AML-193 (cell line): ENCODE data around the gene RNASEH2C.
"Not testable (repeated sequence)": the region's sequence is repeated elsewhere in the genome, so short reads cannot be mapped to it uniquely, and the experiment has no call there.

Source experiments
- DNase-seq, 2 experiments: peaks; one replicate each; lab custom pipeline; 2025; lab: John Stamatoyannopoulos, UW

Gene RNASEH2C

GRCh38 chr11:65720211-65720934, at the start of gene RNASEH2C:
Gene RNASEH2C, minus strand, starts transcription at chr11:65720798. Its CDS starts 40 bp downstream, at chr11:65720758.
- DNase-seq, result peak; percentile 72 to 75

GRCh38 chr11:65767806-65768205, 47.2 kb upstream of the RNASEH2C start:
- not testable (repeated sequence) for DNase-seq

GRCh38 chr11:65767406-65767805, 46.8 kb upstream of the RNASEH2C start:
- no peak for DNase-seq

- peak; percentile 86 to 88 for DNase-seq
Measured at GRCh38 chr11:65766535-65766934, 45.9 kb upstream of the RNASEH2C start.

DNA sequence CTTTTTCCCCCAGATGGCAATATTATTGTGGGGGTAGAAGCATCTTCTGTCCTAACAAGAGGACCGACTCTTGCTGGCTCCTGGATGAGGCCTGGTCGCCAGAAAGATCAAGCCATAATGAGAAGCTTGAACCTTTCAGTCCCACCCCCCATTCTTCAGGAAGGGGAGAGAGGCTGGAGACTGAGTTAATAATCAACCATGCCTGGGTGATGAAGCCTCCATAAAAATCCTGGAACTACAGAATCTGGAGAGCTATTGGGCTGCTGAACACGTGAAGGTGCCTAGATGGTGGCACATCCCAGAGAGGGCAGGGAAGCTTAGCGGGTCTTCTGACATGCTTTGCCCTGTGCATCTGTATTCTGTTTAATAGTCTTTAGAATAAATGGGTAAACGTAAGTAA, 43.8 kb upstream of the RNASEH2C start:
- no peak for DNase-seq

GRCh38 chr11:65762816-65763215, 42.2 kb upstream of the RNASEH2C start:
- not testable (repeated sequence) for DNase-seq

DNA sequence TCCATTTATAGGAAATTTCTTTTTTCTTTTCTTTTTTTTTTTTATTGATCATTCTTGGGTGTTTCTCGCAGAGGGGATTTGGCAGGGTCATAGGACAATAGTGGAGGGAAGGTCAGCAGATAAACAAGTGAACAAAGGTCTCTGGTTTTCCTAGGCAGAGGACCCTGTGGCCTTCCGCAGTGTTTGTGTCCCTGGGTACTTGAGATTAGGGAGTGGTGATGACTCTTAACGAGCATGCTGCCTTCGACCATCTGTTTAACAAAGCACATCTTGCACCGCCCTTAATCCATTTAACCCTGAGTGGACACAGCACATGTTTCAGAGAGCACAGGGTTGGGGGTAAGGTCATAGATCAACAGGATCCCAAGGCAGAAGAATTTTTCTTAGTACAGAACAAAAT, 41.6 kb upstream of the RNASEH2C start:
- DNase-seq, result not testable (repeated sequence)

DNA sequence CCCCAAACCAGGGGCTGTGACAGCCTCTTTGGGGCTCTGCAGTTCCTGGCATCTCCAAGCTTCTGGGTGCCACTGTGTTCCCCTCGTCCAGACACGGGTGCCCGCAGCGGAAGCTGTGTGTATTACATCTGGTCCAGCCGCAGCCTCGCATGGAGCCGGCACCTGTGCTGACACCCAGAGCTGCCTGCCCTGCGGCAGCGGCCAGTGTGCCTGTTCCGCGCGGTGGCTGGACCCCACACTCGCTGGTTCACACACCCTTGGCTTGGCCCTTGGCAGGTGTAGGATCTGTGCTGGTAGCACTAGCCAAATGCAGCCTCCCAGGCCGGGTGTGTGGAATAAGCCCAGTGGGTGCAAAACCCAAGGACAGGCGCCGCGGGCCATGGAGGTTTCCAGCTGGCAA, 24.5 kb upstream of the RNASEH2C start:
- no peak for DNase-seq

- DNase-seq, result no peak
Measured at GRCh38 chr11:65744699-65745042, 24.1 kb upstream of the RNASEH2C start.

GRCh38 chr11:65744026-65744698, 23.6 kb upstream of the RNASEH2C start:
- DNase-seq, result peak; percentile 66 to 81

GRCh38 chr11:65743681-65744025, 23.1 kb upstream of the RNASEH2C start:
- DNase-seq, result no peak

DNA sequence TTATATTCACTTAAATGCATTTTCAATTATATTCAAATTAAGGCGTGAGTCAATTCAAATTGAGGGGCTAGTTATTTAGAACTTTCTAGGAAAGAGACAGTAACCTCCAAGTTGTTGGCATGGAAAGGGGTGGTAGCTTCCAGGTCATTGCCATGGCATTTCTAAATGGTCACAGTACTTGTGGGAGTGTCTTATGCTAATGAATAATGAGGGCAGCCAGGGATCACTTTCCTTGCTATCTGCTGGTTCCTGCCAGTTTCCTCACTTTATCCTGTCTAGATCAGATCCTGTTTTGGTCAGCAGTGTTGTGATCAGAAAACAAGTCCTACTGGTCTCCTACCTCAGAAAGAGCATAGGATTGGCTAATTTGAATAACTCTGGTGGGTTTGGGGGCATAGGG, 21.8 kb upstream of the RNASEH2C start:
- no peak for DNase-seq

DNA sequence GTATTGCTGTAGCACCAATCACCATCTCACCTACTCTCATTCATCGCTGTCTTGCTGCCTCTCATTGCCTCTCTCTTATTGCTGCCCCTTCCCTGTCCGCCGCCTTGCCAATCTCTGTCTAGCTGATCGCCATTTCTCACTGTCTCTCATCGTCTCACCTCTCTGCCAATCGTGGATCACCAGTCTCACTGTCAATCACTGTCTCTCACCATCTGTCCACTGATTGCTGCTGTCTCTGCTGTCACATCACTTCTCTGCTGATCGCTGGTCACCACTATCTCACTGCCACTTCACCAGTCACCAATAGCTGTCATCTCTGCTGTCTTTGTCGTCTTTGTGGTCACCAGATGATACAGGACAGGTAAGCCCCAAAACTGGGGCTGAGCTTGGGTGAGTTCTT, 20.6 kb upstream of the RNASEH2C start:
- no peak for DNase-seq

GRCh38 chr11:65739022-65739421, 18.4 kb upstream of the RNASEH2C start:
- no peak for DNase-seq

GRCh38 chr11:65736810-65737209, 16.2 kb upstream of the RNASEH2C start:
- no peak for DNase-seq

- DNase-seq, result not testable (repeated sequence)
Measured at GRCh38 chr11:65735111-65735510, 14.5 kb upstream of the RNASEH2C start.

GRCh38 chr11:65730461-65730860, 9.9 kb upstream of the RNASEH2C start:
- no peak for DNase-seq

DNA sequence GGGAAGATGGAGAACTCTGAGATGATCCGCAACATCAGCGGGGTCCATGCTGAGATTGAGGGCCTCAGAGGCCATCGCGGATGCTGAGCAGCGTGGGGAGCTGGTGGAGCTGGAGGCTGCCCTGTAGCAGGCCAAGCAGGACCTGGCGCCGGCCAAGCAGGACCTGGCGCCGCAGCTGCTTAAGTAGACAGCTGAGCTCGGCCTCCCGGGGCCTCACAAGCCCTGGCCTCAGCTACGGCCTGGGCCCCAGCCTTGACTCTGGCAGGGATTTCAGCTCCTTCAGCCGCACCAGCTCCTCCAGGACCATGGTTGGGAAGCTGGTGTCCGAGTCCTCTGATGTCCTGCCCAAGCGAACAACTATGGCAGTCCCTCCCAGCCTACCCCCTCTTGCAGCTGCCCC, 7.3 kb upstream of the RNASEH2C start:
- no peak for DNase-seq

- peak; percentile 16 to 32 for DNase-seq
Measured at GRCh38 chr11:65726660-65727059, 6.1 kb upstream of the RNASEH2C start.

DNA sequence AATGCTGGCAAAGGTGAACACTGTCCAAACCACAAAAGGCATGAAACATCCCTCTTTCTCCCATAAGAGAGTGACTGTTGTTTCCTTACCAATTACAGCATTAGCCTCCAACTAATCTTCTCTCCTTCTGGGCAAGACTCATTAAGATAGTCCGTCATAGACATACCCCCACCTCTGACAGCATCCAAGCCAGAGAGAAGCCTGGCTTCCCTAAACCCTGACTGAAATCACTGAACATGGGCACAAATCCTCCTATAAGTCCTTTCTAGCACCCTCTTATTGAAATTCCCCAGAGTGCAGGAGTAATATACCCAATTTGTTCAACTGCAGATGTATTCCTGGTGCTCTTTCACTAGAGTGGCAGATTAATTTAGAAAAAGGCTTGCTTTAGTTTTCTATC, 1.7 kb upstream of the RNASEH2C start:
- DNase-seq, result no peak

DNA sequence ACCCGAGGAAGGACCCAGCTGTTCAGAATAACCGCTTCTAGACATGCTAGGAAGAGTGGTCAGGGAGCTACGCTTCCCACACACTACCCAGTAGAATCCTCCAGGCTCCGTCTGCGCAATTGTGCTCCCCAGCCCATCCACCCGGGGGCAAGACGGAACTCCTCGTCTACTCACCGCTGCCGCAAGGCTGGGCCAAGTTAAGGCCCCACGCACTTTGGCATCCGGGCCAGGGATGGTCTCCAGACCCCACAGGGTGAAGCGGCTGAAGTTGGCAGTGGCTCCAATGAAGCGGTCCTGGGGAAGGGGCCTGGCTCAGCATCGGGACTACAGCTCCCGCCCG, 757 bp downstream of the RNASEH2C start:
- DNase-seq, result peak in 1 of 2 experiments; percentile 5

DNA sequence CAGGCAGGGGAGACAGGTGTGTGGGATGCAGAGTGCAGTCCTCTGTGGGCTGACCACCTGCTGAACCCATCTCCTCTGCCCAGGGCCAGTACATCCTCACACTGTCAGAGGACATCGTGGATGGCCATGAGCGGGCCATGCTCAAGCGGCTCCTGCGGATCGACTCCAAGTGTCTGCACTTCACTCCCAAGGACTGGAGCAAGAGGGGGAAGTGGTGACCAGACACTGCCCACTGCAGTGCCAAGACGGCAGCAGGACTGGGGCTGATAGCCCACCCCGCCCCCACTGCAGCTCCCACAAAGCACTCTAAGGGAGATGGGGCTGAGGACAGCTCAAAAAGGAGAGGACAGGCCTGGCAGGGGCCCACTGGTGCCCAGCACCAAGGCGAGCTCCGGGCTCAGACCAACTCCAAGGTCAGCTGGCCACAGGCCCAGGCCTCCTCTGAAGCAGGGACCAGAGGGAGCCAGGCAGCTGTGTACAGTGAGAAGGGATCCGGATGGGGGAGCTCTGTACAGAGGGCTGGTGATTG, 1.6 kb downstream of the RNASEH2C start:
- no peak for DNase-seq

DNA sequence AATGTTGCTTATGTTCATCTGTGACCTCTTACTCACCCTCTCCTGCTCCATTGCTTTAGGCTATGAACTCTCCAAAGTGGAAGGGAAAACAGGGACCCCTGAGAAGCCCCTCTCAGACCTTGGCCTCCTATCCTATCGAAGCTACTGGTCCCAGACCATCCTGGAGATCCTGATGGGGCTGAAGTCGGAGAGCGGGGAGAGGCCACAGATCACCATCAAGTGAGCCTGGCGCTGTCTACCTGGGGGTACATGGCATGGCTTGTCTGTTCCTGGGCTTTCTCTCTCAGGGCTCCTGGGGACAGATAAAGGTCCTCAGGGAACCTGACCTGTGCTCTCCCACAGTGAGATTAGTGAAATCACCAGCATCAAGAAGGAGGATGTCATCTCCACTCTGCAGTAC, 2.1 kb downstream of the RNASEH2C start:
- no peak for DNase-seq

GRCh38 chr11:65717906-65718305, 2.7 kb downstream of the RNASEH2C start:
- no peak for DNase-seq
